ENCODE data around the gene DSC2.
"Not testable (repeated sequence)": the region's sequence is repeated elsewhere in the genome, so short reads cannot be mapped to it uniquely, and the experiment has no call there.

Gene DSC2

DNA sequence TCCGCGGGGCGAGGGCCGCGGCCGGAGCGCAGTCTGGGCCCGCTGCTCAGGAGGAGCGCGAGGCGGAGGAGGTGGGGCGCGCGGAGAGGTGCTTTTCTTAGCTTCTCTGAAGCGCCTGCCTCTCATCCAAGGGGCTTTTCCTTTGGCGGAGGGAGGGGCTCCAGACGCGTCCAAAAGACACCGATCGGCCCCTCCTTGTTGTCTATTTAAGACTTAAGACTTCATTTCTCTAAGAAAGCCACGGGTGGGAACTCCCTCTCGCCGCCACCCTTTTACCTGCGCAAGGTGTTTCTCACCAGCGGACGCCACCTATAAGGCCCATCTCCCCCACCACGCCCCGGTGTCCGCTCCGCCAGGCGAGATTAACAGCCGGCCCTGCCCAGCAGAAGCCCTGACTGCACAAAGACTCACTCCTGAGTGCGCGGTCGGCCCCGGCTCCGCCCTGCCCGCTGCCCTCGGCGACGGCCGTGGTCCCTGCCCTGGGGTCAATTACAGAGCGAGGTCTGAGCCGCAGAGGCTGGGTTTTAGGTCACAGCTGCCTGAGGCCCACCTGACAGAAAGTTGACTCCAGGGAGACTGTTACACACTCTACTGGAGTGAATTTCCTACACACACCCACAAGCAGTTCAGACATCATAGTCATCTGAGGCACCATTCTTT is at the start of gene DSC2:
Gene DSC2, minus strand, starts transcription at position 397 of the 660 bp plus-strand sequence. CDS start 450 bp downstream, outside the sequence.
- DNase-seq, result no peak

GRCh38 chr18:31149351-31149750 is 47.1 kb upstream of the DSC2 start:
- DNase-seq, result no peak

- DNase-seq, result no peak
Observed at GRCh38 chr18:31148600-31148999, 46.4 kb upstream of the DSC2 start.

GRCh38 chr18:31146809-31147208 is 44.6 kb upstream of the DSC2 start:
- no peak for DNase-seq

DNA sequence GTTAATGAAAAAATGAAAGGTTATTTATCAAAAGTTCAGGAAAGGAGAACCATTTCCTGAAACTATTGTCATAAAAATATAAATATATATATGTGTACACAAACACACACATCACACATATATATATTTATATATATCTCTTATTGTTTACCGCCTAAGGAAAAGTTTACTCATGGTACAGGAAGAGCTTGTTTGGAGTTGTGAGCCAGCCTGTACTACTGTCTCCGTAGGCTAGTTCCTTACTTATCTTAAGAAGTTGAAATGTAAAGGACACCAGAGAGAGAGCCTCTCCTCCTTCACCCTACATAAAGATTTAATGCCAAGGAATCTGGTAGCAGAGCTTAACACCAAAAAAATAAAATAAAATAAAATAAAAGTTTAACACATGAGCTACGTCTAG is 40.8 kb upstream of the DSC2 start:
- no peak for DNase-seq

- no peak for DNase-seq
Observed at GRCh38 chr18:31138709-31139108, 36.5 kb upstream of the DSC2 start.

- no peak for DNase-seq
Observed at GRCh38 chr18:31134988-31135529, 32.8 kb upstream of the DSC2 start.

GRCh38 chr18:31129398-31130115 is 27.3 kb upstream of the DSC2 start:
- DNase-seq, result no peak

DNA sequence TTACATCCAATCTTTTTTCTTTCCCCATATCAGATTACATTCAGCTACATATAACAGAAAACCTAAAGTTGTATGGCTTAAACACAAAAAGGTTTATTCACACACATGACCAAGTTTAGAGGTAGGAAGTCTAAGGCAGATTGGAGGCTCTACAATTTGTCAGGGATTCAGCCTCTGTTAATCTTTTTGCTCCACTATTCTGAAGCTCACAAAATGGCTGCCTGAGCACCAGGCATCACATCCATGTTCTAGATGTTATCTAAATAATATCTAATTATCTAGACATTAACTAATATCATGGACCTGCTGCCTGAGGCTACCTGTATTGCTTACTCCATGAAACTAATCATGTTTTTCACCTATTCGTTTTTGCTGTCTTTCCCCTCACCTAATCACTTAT is 23.7 kb upstream of the DSC2 start:
- DNase-seq, result no peak

DNA sequence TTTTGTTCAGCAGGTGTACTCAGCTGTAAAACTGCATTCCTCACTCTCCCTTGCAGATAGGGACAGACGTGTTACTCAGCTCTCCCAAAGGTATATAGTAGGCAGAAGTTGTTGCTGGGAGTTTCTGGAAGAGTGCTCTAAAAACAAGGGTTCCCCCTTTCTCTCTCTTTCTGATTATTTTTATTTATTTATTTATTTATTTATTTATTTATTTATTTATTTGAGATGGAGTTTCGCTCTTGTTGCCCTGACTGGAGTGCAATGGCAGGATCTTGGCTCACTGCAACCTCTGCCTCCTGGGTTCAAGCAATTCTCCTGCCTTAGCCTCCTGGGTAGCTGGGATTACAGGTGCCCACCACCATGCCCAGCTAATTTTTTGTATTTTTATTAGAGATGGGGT is 20.9 kb upstream of the DSC2 start:
- not testable (repeated sequence) for DNase-seq

DNA sequence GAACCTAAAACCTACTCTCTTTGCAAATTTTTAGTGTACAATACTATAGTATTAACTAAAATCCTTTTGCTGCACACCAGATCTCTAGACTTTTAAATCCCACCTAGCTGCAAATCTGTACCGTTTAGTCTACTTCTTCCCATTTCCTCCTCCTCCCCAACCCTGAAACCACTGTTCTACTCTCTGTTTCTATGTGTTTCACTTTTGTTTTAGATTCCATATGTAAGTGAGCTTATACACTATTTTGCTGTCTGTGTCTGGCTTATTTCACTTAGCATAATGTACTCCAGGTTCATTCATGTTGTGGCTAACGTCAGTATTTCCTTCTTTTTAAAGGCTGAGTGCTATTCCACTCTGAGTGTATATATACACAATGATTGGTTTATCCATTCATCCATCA is 18.4 kb upstream of the DSC2 start:
- no peak for DNase-seq

DNA sequence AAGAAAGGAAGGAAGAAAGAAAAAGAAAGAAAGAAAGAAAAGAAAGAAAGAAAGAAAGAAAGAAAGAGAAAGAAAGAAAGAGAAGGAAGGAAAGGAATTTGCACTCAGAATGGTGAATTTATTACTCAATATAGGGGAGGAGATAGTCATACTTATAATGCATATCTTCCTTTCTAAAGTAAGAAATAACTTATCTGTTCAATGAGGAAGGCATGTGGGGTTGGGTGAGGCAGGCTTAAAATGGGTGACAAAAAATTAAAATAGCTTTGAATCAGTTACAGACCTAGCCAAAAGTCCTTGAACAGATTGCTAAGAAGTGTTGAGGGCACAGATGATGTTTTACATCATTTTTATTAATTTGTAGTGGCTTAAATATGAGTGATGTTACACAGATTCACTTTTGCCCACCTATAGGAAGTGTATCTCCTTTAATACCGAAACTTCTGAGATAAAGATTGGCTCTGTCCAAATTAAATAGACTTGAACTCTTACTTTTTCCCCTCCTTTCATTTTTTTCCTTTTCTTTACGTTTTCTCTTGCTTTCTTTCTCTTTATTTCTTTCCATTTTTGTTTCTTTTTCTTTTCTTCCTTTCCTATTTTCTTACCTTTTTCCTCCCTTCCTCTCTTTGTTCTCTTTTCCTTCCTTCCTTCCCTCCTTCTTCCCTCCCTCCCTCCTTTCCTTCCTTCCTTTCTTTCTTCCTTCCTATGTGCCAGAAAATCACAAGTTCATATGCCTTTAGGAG is 14.8 kb upstream of the DSC2 start:
- no peak for DNase-seq

GRCh38 chr18:31112804-31113203 is 10.6 kb upstream of the DSC2 start:
- no peak for DNase-seq

GRCh38 chr18:31105733-31106132 is 3.5 kb upstream of the DSC2 start:
- DNase-seq, result no peak

GRCh38 chr18:31104444-31104843 is 2.2 kb upstream of the DSC2 start:
- no peak for DNase-seq

GRCh38 chr18:31103423-31103822 is 1.2 kb upstream of the DSC2 start:
- no peak for DNase-seq

GRCh38 chr18:31102941-31103340 is 720 bp upstream of the DSC2 start:
- DNase-seq, result no peak

GRCh38 chr18:31101183-31102024 is 817 bp downstream of the DSC2 start:
- DNase-seq, result no peak

GRCh38 chr18:31100436-31101182 is 1.6 kb downstream of the DSC2 start:
- DNase-seq, result no peak

- no peak for DNase-seq
Observed at GRCh38 chr18:31099450-31100230, 2.6 kb downstream of the DSC2 start.

DNA sequence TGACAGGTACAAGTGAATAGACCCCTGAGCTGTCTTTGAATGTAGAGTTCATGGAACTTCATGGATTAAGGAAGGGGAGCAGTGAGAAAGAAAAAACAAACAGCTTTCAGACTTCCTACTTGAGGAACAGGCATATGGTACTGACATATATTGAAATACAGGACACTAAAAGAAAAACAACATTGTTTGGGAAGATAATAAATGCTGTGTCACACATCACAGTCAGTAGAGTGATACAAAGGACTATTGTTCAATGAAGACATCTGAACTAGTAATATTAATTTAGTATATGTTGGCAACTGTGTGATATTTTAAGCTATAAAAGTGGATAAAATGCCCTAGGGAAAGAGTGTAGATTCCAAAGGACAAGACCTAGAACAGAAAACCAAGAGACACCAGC is 3.3 kb downstream of the DSC2 start:
- no peak for DNase-seq
